Measurements from ENCODE around the gene CFAP410. TPM values are rescaled to one million over a fixed set of nuclear protein-coding genes. Genes with fewer than 3 reads are reported as not detected.

The CFAP410 gene
- total and polyA plus RNA-seq, 2 of the 8 experiments (the other 6 are each of a cell fraction or from before 2014, with no cell fraction given) = 10.6 to 12.0 TPM

- TF ChIP-seq CHD7 (IDR thresholded peaks at IDR 0.05; ENCODE audit: insufficient replicate concordance, low read length) (no peak), CTBP2 (IDR thresholded peaks at IDR 0.05; ENCODE audit: borderline replicate concordance, insufficient read depth, insufficient read length, low read length) (no peak), JUN (IDR thresholded peaks at IDR 0.05; ENCODE audit: low read depth, low read length) (no peak), RBBP5 (IDR thresholded peaks at IDR 0.05; ENCODE audit: borderline replicate concordance, low read depth, low read length) (no peak), TAF1 (IDR thresholded peaks at IDR 0.05; ENCODE audit: low read depth, low read length) (no peak), RNF2 (IDR thresholded peaks at IDR 0.05; ENCODE audit: borderline replicate concordance, low read depth, low read length, missing control alignments, poor library complexity, severe bottlenecking) (no peak), BRCA1 (IDR thresholded peaks at IDR 0.05; ENCODE audit: low read depth, low read length) (no peak), YY1 (IDR thresholded peaks at IDR 0.05; ENCODE audit: low read depth, low read length) (no peak), RXRA (IDR thresholded peaks at IDR 0.05; ENCODE audit: insufficient read depth, low read depth, low read length) (no peak)
These were observed 18.1 kb upstream of the CFAP410 start (continued) for GRCh38 chr21:44357064-44357837.

Data from H1 (cell line).